A549 treated with CORT108297 at 1 μM for 4 hours (cell line): ENCODE data around the gene CSRP2. TPM values are rescaled to one million over a fixed set of nuclear protein-coding genes. Genes with fewer than 3 reads are reported as not detected.

Source experiments
- total RNA-seq: library from RNA; stranded (reverse); fragments of 200-300 nt; extraction: Qiagen RNA extraction; gene quantifications from 5 replicates; pipeline ENCODE4 v1.2.3, GENCODE V29; 2022

CSRP2 gene
- total RNA-seq, result 20.3 to 23.1 TPM (median 20.6 TPM) in 5 replicates

GRCh38 chr12:76878899-76879709 is at the start of gene CSRP2:
CSRP2 (minus strand) TSS chr12:76879019; CDS start chr12:76866260, 12,759 bp downstream.

Other genes starting within 250 kb of the CSRP2 start
- 9.0 to 16.6 TPM (median 10.4 TPM) in 5 replicates for gene ZDHHC17, start 114.9 kb downstream of the CSRP2 start, total RNA-seq
- 6.6 to 8.4 TPM (median 7.2 TPM) in 5 replicates for gene E2F7, start 186.6 kb upstream of the CSRP2 start, total RNA-seq